SU-DHL-6 (cell line): ENCODE results near the gene TAS2R60.
"Not testable (repeated sequence)": the region's sequence is repeated elsewhere in the genome, so short reads cannot be mapped to it uniquely, and the experiment has no call there.

Experiments used
- H2AFZ ChIP-seq: fragments of 200-600 bp; sonication (generic); 2 replicates; pipeline ENCODE4 v1.6.1; 2014; ENCODE audit warnings: low read depth, mild to moderate bottlenecking, moderate library complexity, mixed read lengths, antibody characterized with exemption, low read length; ENCODE audit not compliant: severe bottlenecking
- H3F3A ChIP-seq: fragments of 200-600 bp; shearing (Covaris generic); 2 replicates; pipeline ENCODE4 v1.6.0; 2016; ENCODE audit warnings: antibody characterized with exemption, mild to moderate bottlenecking; ENCODE audit not compliant: insufficient read depth
- H3K27ac ChIP-seq: fragments of 200-600 bp; sonication (generic); 2 replicates; pipeline ENCODE4 v1.5.1; 2016; ENCODE audit warnings: low read depth, mild to moderate bottlenecking, low read length, moderate library complexity, mixed read lengths
- H3K27me3 ChIP-seq: fragments of 200-600 bp; sonication (generic), shearing (Covaris generic); 2 replicates; pipeline ENCODE4 v1.6.0; 2014; ENCODE audit warnings: mild to moderate bottlenecking, low read length
- H3K36me3 ChIP-seq: fragments of 200-600 bp; sonication (generic); 2 replicates; pipeline ENCODE4 v1.6.1; 2014; ENCODE audit warnings: mild to moderate bottlenecking, low read length, mixed read lengths
- H3K4me2 ChIP-seq: fragments of 300-600, 200-600 bp; shearing (Covaris generic), sonication (generic); 2 replicates; pipeline ENCODE4 v1.6.0; 2014; ENCODE audit warnings: low read length, low read depth, mild to moderate bottlenecking; ENCODE audit not compliant: poor library complexity, severe bottlenecking
- H3K4me3 ChIP-seq: fragments of 200-600 bp; sonication (generic); 2 replicates; pipeline ENCODE4 v1.5.1; 2014; ENCODE audit warnings: antibody characterized with exemption, low read length, mild to moderate bottlenecking, mixed read lengths; ENCODE audit not compliant: insufficient read depth, poor library complexity, severe bottlenecking
- H3K79me2 ChIP-seq: fragments of 200-600 bp; sonication (generic); 2 replicates; pipeline ENCODE4 v1.6.1; 2014; ENCODE audit warnings: mild to moderate bottlenecking, low read length, moderate library complexity; ENCODE audit not compliant: insufficient read depth
- H3K9ac ChIP-seq: fragments of 200-600 bp; sonication (generic); 2 replicates; pipeline ENCODE4 v1.7.0; 2014; ENCODE audit warnings: mild to moderate bottlenecking, low read length
- H3K9me2 ChIP-seq: fragments of 200-600 bp; sonication (generic); replicated peaks from 2 replicates; pipeline ENCODE4 v1.6.1; 2014; ENCODE audit warnings: low read length; ENCODE audit not compliant: insufficient read depth
- H3K9me3 ChIP-seq: fragments of 200-600 bp; sonication (generic); 2 replicates; pipeline ENCODE4 v1.6.1; 2014; ENCODE audit warnings: low read length, mixed read lengths; ENCODE audit not compliant: insufficient read depth
- H4K20me1 ChIP-seq: fragments of 200-600 bp; sonication (generic); 2 replicates; pipeline ENCODE4 v1.6.1; 2014; ENCODE audit warnings: low read depth, mild to moderate bottlenecking, antibody characterized with exemption, low read length, moderate library complexity, mixed read lengths
- CTCF ChIP-seq: fragments of 200-600 bp; sonication (generic); IDR thresholded peaks from one replicate; pipeline ENCODE4 v1.5.1; 2017; ENCODE audit warnings: antibody characterized with exemption, mild to moderate bottlenecking, low read length, moderate library complexity; ENCODE audit not compliant: insufficient read depth, poor library complexity, severe bottlenecking
- EZH2phosphoT487 ChIP-seq: fragments of 200-600 bp; sonication (generic), shearing (Covaris generic); conservative IDR thresholded peaks from 2 replicates; pipeline ENCODE4 v1.6.1; 2018; ENCODE audit warnings: mild to moderate bottlenecking, antibody characterized with exemption, low read length, moderate library complexity, mixed read lengths

The TAS2R60 gene

GRCh38 chr7:143422033-143422432 lies 21.2 kb upstream of the TAS2R60 start:
- no peak overlapping the region for H3K4me3 ChIP-seq
- H3K27me3 ChIP-seq = no peaks in the 10 kb centered on the region
- H3F3A ChIP-seq = no peaks in the 10 kb centered on the region
- H3K9ac ChIP-seq = no peak overlapping the region
- H3K27ac ChIP-seq = no peak overlapping the region
- no peaks in the 10 kb centered on the region for H4K20me1 ChIP-seq
- H3K79me2 ChIP-seq = no peaks in the 10 kb centered on the region
- TF ChIP-seq CTCF (no peak), EZH2phosphoT487 (no peak)
- H2AFZ ChIP-seq = no peak overlapping the region
- H3K36me3 ChIP-seq = no peaks in the 10 kb centered on the region
- no peak overlapping the region for H3K4me2 ChIP-seq
- no peaks in the 10 kb centered on the region for H3K9me2 ChIP-seq
- no peaks in the 10 kb centered on the region for H3K9me3 ChIP-seq

GRCh38 chr7:143424476-143424875 lies 18.8 kb upstream of the TAS2R60 start:
- H3F3A ChIP-seq, H3K27me3 ChIP-seq, H3K9me2 ChIP-seq, H3K4me3 ChIP-seq, H3K9ac ChIP-seq, H3K79me2 ChIP-seq, H3K9me3 ChIP-seq, H3K4me2 ChIP-seq, H4K20me1 ChIP-seq, H3K27ac ChIP-seq, H2AFZ ChIP-seq, H3K36me3 ChIP-seq: not testable (repeated sequence)

- H3K9me3 ChIP-seq = no peaks in the 10 kb centered on the region
- H2AFZ ChIP-seq = no peak overlapping the region
- H3K4me3 ChIP-seq = no peak overlapping the region
- H3K79me2 ChIP-seq = no peaks in the 10 kb centered on the region
- H3K4me2 ChIP-seq = no peak overlapping the region
- no peak overlapping the region for H3K27ac ChIP-seq
- TF ChIP-seq CTCF = no peak
- TF ChIP-seq EZH2phosphoT487 = no peak
- H3K27me3 ChIP-seq = no peaks in the 10 kb centered on the region
- no peaks in the 10 kb centered on the region for H3K36me3 ChIP-seq
- H3K9ac ChIP-seq = no peak overlapping the region
- H3K9me2 ChIP-seq = no peaks in the 10 kb centered on the region
- no peaks in the 10 kb centered on the region for H3F3A ChIP-seq
- no peaks in the 10 kb centered on the region for H4K20me1 ChIP-seq
These were observed 16.6 kb upstream of the TAS2R60 start for GRCh38 chr7:143426479-143427142.

GRCh38 chr7:143429770-143430698 lies 13.2 kb upstream of the TAS2R60 start:
- no peaks in the 10 kb centered on the region for H4K20me1 ChIP-seq
- H3K9me3 ChIP-seq = no peaks in the 10 kb centered on the region
- no peaks in the 10 kb centered on the region for H3F3A ChIP-seq
- no peaks in the 10 kb centered on the region for H3K79me2 ChIP-seq
- TF ChIP-seq EZH2phosphoT487 = no peak
- TF ChIP-seq CTCF = no peak
- no peak overlapping the region for H3K27ac ChIP-seq
- no peaks in the 10 kb centered on the region for H3K36me3 ChIP-seq
- no peak overlapping the region for H3K4me2 ChIP-seq
- H3K9me2 ChIP-seq = no peaks in the 10 kb centered on the region
- H3K9ac ChIP-seq = no peak overlapping the region
- no peaks in the 10 kb centered on the region for H3K27me3 ChIP-seq
- no peak overlapping the region for H2AFZ ChIP-seq
- H3K4me3 ChIP-seq = no peak overlapping the region
